ENCODE results near the gene CNOT6.
"Not testable (repeated sequence)": the region's sequence is repeated elsewhere in the genome, so short reads cannot be mapped to it uniquely, and the experiment has no call there.

Gene CNOT6

DNA sequence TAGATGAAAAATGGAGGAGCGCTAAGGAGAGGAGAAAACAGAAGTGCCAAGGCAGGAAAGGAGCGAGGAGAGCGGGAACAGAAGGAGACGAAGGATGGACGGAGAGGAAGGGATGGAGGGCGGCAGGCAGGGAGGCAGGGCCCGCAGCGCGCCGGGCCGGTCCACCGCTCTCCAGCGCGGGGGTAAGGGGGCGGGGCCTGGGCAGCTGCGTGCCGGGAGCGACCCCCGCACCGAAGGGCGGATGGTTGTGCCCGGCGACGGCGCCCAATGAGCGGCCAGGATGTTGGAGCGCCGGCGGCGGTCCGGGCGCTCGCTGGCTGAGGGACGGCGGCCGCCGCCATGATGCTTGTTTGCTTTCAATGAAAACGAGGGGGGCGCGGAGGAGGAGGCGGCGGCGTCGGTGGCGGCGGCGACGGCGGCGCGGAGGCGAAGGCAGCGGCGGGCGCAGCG is at the start of gene CNOT6:
Gene CNOT6, plus strand, starts transcription at position 320 of the 450 bp plus-strand sequence. CDS start 34,898 bp downstream, outside the sequence.
- peak; percentile 20 for DNase-seq

DNA sequence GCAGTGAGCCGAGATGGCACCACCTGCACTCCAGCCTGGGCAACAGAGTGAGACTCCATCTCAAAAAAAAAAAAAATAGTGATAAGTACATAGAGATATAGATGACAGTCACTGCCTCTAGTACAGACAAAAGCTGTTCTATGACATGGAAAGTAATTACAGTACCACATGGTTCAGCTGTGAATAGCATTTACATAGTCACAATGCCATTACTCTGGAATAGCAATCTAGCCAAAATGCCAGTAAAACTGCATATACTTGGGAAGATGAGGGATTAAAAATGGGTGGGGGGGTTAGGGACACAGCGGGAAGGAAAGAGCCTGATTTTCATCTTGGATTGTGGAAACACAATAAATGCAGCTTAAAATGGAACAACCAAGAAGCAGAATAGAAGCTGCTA is 39.4 kb upstream of the CNOT6 start:
- DNase-seq = no peak

DNA sequence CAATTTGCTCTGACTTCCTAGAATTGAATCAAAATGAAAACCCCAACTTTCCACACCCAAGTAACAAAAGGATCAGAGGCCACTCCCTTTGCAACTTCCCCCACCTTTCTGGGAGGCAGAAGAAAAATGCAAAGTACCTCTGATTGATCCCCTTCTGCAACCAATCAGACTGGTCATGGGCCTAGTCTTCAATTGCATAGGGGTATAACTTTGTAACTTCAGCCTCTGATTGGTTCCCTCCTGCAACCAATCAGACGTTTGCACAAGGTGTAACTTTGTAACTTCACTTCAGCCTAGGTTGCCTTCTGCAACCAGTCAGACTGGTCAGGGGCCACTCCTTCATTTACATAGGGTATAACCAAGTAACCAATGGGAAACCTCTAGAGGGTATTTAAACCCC is 38.3 kb upstream of the CNOT6 start:
- no peak for DNase-seq

DNA sequence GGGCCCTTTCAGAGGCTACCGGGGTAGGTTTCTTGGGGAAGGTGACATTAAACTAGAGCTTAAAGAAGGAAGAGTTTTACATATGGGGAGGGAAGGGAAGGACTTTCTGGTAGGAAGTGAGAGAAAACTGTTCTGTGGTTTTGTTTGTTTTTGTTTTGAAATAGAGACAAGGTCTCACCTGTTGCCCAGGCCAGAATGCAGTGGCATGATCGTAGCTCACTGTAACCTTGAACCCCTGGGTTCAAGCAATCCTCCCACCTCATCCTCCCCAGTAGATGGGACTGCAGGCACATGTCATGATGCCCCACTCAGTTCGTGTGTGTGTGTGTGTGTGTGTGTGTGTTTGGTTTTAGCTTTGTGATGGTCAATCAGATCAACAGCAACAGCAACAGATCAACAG is 37.4 kb upstream of the CNOT6 start:
- DNase-seq = no peak

DNA sequence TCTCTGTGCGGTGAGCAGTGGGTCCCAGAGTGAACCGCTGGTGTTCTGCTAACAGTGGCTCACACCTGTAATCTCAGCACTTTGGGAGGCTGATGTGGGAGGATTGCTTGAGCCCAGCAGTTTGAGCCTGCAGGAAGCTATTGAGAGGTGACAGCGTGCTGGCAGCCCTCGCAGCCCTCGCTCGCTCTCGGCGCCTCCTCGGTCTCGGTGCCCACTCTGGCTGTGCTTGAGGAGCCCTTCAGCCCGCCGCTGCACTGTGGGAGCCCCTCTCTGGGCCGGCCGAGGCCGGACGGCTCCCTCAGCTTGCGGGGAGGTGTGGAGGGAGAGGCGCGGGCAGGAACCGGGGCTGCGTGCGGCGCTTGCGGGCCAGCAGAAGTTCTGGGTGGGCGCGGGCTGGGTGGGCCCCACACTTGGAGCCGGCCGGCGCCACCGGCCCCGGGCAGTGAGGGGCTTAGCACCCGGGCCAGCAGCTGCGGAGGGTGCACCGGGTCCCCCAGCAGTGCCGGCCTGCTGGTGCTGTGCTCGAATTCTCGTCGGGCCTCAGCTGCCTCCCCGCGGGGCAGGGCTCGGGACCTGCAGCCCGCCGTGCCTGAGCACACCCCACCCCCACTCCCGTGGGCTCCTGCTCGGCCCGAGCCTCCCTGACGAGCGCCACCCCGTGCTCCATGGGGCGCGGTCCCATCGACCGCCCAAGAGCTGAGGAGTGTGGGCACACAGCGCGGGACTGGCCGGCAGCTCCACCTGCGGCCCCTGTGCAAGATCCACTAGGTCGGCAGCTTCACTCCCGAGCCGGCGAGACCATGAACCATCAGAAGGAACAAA is 35.1 kb upstream of the CNOT6 start:
- DNase-seq = not testable (repeated sequence)

DNA sequence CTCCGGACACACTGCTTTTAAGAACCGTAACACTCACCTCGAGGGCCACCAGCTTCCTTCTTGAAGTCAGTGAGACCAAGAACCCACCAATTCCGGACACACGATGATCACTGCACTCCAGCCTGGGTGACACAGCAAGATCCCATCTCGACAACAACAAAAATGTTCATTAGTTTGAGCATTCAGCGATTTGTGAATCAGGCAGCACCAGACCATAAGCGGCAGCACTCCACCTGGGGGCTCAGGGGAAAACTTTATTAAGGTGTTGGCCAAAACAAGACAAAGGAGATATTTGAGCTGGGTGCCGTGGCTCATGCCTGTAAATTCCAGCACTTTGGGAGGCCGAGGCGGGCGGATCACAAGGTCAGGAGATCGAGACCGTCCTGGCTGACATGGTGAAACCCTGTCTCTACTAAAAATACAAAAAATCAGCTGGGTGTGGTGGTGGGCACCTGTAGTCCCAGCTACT is 34.5 kb upstream of the CNOT6 start:
- DNase-seq = not testable (repeated sequence)

DNA sequence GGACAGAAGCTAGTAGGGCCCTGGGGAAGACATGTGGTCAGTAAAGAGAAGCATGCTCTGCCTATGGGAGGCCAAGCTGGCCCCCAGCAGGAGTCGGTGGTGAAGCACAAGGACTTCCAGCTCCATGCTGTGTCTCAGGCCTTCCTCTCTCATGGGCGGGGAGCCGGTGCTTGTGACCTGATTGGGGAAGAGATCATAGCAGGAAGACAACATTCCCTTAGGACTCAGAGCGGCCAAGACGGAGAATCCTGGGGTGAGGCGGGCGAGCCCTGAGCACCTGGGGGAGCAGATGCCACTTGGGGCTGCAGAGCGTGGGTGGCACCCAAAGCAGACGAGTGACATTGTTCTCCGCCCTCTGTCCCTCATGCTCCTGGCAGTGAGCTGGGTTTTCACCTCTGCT is 33.3 kb upstream of the CNOT6 start:
- DNase-seq = no peak

DNA sequence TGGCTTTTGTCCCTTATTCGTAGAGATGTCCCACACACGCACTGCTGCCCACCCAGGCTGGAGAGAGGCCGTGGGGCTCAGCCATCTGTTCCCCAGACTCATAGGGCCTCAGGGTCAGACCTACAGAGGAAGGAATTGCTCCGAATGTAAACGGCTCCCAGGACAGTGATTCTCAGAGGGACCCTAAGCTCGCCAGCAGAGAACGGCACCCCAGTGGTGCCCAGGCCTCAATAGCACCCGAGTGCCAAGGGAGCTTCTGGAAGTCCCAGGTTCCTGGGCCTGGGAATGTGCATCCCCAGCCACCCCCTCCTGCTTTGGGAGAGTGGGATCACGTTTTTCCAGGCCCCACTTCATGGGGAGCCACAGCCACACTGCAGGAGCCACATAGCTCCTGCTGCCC is 32.9 kb upstream of the CNOT6 start:
- no peak for DNase-seq

DNA sequence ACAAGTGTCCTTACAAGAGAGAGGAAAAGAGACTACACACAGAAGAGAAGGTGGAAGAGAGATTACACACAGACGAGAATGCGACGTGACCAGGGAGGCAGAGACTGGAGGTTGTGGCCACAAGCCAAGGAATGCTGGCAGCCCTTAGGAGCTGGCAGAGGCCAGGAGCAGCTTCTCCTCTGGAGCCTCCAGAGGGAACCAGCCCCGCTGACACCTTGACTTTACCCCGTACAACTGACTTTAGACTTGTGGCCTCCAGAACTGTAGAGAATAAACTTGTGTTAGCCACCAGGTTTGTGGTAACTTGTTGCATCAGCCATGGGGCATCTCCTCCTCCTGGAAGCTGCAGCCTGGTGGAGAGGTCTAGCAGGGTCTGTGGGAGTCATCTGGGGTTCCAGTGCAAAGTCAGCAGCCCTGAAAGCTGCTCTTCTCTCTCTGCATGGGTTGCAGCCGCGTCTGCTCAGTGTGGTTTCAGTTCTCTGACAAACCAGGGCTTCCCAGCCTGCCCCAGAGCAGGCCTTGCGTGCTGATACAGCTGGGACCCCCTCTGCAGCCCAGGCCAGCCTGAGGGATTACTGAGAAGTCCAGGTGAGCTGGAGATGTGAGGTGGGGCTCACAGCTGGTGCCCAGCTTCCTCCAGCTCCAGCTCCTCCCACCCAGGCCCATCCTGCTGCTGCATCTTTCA is 30.8 kb upstream of the CNOT6 start:
- no peak for DNase-seq

DNA sequence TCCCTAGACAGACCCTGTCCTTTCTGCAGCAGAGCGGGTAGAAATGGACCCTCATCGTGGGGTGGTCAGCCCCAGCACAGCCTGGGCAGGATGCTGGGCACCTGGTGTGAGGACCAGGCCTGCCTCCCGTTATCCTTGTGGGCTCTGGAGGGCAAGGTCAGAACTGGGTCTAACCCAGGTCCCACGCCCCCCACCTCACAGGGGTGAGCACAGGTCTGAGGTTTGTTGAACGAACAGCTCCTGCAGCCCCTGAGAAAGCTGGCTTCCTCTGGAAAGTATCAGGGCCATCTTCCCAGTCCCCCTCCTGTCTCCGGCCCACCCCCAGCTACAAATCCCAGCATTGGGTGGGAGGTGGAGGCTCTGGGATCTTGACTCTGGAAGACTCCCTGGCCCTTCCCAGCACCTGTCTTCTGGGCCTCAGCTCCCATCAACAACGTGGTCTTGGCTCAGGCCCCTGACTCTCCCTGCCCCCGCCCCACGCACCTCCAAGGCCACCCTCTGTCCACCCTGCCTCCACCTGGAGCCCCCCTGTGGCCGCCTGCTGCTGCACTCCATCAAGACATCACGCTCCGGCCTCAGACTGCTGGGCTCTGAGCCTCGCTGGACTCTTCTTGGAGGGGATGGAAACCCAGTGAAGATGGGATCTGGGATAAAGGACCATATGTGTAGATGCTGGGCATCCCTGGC is 30.1 kb upstream of the CNOT6 start:
- no peak for DNase-seq

DNA sequence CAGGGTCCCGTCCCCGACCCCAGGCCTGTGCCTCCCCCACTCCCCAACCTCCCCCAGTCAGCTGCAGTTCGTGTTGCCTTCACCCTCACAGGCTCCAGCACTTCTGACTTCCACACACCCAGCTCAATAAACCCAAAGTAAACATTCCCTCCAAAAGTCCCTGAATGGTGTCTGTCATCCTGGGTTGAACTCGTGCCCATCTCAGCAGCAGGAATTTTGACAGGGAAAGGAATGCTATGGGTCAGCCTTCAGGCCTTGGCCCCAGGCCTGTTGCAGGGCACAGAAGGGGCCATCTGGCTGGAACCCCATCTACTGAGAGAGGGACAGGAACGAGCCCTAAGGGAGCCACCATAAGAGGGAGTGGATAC is 29.6 kb upstream of the CNOT6 start:
- DNase-seq = no peak

DNA sequence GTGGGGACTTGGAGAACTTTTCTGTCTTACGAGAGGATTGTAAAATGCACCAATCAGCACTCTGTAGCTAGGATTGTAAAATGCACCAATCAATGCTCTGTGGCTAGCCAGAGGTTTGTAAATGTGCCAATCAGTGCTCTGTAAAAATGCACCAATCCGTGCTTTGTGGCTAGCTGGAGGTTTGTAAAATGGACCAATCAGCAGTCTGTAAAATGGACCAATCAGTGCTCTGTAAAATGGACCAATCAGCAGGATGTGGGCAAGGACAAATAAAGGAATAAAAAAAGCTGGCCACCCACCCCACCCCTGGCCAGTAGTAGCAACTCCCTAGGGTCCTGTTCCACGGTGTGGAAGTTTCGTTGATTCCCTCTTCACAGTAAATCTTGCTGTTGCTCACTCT is 29.1 kb upstream of the CNOT6 start:
- not testable (repeated sequence) for DNase-seq

DNA sequence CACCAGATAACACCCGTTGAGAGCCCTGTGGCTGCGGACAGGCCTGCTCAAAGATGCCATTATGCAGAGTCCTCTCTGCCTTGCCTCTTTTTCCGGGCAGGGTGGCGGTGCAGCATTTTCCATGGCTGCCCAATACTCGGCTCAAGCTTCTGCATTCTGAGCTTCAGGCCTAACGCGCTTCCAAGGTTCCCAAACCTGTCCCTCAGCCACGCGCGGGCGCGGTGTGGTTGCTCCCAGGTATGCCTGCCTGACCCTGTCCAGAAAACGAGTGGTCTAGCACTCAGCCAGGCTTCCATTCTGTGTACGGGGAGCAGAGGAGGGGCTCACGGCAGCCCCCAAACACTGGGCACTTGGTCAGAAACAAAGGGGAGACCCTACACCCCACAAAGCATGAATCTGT is 27.9 kb upstream of the CNOT6 start:
- DNase-seq = no peak

DNA sequence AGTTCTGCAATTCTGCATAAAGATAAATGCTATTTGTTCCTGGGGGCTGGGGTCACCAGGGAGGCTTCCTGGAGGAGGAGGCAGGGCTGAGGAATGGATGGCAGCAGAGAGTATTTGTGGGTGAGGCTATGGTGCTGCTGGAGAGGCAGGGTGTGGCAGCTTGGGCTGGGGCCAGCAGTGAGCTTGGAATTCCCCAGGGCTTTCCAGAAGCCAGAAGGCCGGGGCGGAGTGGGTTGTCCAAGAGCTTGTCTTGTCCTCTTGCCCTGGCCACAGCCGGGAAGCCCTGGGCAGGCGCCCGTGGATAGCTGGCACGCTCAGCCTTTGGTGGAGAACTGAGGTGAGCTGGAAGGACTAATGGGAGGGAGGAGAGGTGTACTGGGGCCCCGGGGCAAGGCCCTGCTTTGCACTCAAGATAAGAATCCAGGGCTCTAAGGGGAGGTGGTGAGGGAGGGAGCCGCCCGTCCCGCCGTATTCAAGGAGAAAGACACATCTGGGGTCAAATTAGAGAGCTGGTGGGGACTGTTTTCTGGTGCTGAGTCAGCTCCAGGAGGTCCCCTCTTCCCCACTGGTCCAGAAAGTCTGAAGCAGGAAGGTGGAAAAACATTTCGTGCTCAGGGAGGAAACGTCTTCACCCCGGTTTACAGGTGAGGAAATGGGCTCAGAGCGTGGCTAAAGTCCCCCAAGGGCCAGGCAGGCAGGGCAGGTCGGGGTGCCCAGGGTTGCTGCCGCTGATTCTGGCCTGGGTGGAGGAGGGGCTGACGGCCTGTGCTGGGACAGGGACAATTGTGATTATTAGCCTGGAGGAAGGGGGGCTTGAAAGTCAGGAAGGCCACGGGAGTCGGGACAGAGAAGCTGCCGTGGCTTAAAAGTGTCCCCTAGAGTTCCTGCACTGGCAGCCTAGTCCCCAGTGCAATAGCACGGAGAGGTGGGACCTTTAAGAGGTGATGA is 26.9 kb upstream of the CNOT6 start:
- no peak for DNase-seq

DNA sequence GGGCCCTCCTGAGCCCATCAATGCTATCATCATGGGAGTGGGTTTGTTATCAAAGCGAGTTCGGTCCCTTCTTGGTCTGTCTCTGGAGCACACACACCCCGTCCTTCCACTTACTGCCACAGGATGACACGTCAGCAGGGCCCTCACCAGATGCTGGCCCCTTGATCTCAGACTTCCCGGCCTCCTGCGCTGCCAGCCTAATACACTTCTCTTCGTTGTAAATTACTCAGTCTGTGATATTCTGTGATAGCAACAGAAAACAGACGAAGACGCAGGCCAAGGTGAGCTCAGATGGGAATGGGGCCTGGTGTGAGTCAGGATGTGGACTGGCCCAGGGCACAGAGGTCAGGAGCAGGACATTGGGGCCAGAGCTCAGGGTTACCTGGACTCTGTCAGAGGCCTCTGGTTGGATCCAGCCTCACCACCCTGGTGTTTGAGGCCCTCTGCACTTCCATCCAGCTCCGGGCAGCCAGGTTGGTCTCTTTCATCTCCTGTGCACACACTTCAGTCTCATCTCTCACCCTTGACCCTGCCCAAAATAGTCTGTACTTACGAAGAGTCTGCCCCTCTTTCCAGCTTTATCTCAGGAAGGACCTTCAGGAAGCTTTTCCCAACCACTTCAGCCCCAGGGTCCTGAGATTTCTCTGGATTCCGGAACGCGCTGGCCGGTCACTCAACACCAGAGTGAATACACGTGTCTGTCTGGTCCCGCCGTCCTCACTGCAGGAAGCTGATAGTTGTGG is 26.0 kb upstream of the CNOT6 start:
- no peak for DNase-seq

DNA sequence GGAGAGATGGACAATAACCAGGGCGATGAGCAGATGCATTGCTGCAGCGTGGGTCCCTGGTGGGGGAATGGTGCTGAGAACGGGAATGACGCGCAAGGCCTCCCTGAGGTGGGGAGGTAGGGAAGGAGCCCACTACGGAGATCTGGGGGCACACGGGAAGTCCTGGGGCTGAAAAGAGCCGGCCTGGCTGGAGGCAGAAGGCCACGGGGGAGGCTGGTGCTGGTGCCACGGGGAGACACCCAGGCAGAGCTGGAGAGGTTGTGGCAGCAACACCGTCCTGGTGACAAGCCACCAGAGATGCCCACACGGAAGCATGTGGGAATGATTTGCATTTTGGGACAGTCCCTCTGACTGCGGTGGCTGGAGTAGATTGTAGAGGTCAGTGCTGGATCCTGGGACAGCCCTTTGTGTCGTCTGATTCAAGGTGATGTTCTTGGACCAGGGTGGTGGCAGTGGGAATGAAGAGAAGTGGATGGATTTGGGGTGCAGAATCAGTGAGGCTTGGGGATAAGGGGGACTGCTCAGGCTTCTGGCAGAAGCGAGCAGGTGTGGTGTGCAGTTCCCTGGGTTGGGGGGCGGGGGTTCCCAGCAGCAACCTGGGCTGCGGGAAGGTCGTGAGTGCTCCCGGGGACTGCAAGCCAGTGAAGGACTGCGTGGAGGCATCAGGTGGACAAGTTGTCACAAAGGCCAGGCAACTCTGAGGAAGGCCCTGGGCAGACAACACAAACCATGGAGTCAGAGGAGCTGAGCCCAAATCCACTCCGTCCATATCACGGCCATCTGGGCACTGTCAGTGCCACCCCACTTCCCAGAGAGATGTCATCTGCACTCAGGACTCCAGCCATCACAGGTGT is 25.2 kb upstream of the CNOT6 start:
- DNase-seq = no peak

DNA sequence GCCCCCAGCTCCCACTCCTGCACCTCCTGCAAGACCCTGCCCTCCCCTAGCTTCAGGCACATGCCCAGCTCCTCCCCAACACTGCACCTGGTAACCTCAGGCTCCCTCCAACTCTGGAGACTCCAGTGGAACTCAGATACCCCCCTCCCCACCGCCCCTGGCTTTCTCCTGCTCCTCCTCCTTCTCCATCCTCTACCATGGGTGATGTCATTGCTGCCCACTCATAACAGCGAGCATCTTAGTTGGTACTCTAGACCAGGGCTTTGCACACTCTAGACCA is 24.7 kb upstream of the CNOT6 start:
- DNase-seq = no peak

DNA sequence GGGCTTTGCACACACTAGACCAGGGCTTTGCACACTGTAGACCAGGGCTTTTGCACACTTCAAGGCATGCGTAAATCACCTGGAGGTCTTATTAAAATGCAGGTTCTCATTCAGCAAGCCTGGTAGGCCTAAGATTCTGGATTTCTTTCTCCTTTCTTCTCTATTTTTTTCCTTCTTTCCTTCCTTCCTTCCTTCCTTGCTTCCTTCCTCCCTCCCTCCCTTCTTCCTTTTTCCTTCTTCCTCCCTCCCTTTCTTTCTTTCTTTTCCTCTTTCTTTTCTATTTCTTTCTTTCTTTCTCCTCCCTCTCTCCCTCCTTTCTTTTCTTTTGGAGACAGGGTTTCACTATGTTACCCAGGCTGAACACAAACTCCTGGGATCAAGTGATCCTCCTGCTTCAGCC is 24.3 kb upstream of the CNOT6 start:
- DNase-seq = no peak

DNA sequence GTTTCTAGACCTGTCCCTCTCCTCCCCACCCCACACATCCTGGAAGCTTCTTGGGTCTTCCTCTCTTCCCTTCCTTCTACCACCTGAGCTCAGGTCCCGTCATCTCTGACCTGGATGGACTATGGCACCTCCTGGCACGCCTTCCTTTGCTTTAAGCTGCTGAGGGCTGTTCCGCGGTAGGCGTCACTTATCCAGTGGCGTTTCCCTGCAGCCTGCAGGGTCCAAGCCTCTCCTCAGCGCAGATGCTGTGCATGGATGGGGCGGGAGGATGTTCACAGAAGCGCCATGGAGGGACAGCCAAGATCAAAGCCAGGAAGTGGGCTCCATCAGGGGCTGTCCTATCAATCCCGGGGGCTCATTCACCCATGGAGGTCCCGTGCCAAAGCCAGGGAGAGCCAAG is 23.8 kb upstream of the CNOT6 start:
- no peak for DNase-seq

DNA sequence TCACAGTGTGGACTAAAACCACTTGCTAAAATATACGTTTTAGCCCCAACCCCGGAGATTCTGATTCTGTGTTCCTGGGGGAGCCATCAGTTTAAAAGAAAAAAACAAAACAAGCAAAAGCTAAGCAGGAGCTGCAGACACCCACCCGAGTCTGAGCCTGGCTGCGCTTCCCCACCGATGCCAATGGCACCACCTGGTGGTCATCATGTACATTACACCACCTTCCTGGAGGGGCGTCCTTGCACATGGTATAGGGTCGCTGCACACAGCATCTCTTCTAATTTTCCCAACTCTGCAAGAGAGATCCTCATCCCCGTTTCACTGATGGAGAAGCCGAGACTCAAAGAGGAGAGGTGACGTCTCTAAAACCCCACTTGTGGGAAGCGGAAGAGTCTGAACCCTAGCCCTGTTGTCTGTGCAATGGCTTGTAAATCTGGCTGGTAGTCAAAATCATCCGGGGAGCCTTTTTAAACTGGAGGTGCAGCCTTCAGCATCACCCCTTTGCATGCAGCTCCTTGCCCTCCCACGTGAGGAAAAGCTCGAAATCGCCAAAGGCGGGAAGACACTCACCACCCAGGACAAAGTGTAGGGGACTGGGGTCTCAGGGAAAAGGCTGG is 23.1 kb upstream of the CNOT6 start:
- no peak for DNase-seq

DNA sequence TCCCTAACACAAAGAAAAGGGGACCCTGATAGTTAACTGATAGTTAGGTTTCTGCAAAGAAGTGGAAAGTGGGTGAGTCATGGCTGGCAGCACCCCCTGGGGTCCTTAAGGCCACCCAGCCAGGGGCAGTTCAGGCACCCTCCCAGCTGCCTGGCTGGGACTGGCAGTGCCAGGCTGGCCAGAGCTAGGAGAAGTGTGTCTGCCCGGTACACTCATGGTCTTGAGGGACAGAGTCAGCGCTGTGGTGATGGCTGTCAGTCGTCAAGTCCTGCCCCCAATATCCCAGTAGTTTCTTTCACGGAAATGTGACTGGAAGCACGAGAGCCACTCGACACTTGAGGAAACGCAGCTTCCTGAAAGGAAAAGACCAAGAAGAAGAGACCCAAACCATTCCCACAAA is 22.3 kb upstream of the CNOT6 start:
- DNase-seq = no peak

All from NCI-H524 treated with DMSO at 0.1 percent for 48 hours (cell line).